Osteocyte (in vitro differentiated cells): ENCODE data around the gene VSX2. TPM values are rescaled to one million over a fixed set of nuclear protein-coding genes. Genes with fewer than 3 reads are reported as not detected.
"Not testable (repeated sequence)": the region's sequence is repeated elsewhere in the genome, so short reads cannot be mapped to it uniquely, and the experiment has no call there.

Source experiments
- DNase-seq: peaks from one replicate; pipeline ENCODE4 v3.0.0; 2021; ENCODE audit warnings: mixed read lengths; ENCODE audit not compliant: unreplicated experiment; ENCODE audit errors: extremely low spot score
- H3K27ac Mint-ChIP-seq: one replicate; pipeline ENCODE4 v1.8.0; 2021; ENCODE audit warnings: mild to moderate bottlenecking, mixed read lengths; ENCODE audit not compliant: unreplicated experiment
- H3K27me3 Mint-ChIP-seq: one replicate; pipeline ENCODE4 v1.8.0; 2021; ENCODE audit warnings: mixed read lengths; ENCODE audit not compliant: unreplicated experiment
- H3K36me3 Mint-ChIP-seq: one replicate; pipeline ENCODE4 v1.8.0; 2021; ENCODE audit warnings: mixed read lengths; ENCODE audit not compliant: unreplicated experiment
- H3K4me1 Mint-ChIP-seq: one replicate; pipeline ENCODE4 v1.8.0; 2021; ENCODE audit warnings: mixed read lengths; ENCODE audit not compliant: unreplicated experiment
- H3K4me3 Mint-ChIP-seq: one replicate; pipeline ENCODE4 v1.8.0; 2021; ENCODE audit warnings: mild to moderate bottlenecking, moderate library complexity, mixed read lengths; ENCODE audit not compliant: unreplicated experiment
- H3K9me3 Mint-ChIP-seq: one replicate; pipeline ENCODE4 v1.8.0; 2021; ENCODE audit warnings: mixed read lengths; ENCODE audit not compliant: unreplicated experiment
- CTCF ChIP-seq: fragments of 200-600 bp; sonication (generic); IDR thresholded peaks from 2 replicates; pipeline ENCODE4 v1.5.0; 2021; ENCODE audit warnings: antibody characterized with exemption, mild to moderate bottlenecking, moderate library complexity
- total RNA-seq: library from RNA; stranded (reverse); gene quantifications from 2 replicates; pipeline ENCODE4 v1.2.1, GENCODE V29; 2021

VSX2 gene
- total RNA-seq, 1 donor from 2014 or later: not detected

- H3K27me3 Mint-ChIP-seq: peaks cover 4% of the 10 kb centered on the region
Observed at GRCh38 chr14:74265301-74265965, 26.2 kb downstream of the VSX2 start.

DNA sequence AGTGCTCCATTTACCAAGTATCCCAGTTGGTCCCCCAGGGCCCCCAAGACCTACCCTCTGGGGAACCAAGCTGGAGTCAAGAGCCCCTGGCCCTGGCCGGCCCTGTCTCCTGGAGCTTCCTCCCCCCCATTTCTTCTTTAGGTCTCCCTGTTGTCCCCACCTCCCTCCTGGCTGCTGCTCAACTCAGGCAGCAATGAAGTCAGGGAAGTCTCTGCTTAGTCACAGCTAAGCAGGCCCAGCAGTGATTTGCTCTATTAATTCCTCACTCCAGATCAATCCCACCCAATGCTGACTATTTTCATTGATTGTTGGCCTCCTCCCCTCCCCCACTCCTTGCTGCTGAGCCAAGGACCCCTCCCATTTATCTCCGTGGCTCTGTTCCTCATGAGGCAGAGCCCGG is 28.3 kb downstream of the VSX2 start:
- no peak for DNase-seq
- Mint-ChIP-seq H3K27ac (no peak overlapping the region), H3K36me3 (no peaks in the 10 kb centered on the region), H3K27me3 (peaks cover 12% of the 10 kb centered on the region), H3K4me1 (peaks cover 8% of the 10 kb centered on the region), H3K4me3 (no peak overlapping the region), H3K9me3 (no peaks in the 10 kb centered on the region)
- no peak for TF ChIP-seq CTCF

More at GRCh38 chr14:74265301-74265965, 26.2 kb downstream of the VSX2 start:
- Mint-ChIP-seq H3K4me1 (peaks cover 4% of the 10 kb centered on the region), H3K27ac (no peak overlapping the region), H3K4me3 (no peak overlapping the region), H3K36me3 (no peaks in the 10 kb centered on the region), H3K9me3 (no peaks in the 10 kb centered on the region)
- no peak for TF ChIP-seq CTCF
- no peak for DNase-seq

- peaks cover 13% of the 10 kb centered on the region for H3K27me3 Mint-ChIP-seq
- not testable (repeated sequence) for H3K36me3 Mint-ChIP-seq, DNase-seq, H3K4me3 Mint-ChIP-seq, H3K27ac Mint-ChIP-seq, H3K9me3 Mint-ChIP-seq
- H3K4me1 Mint-ChIP-seq: peaks cover 16% of the 10 kb centered on the region
Observed at GRCh38 chr14:74270382-74271177, 31.3 kb downstream of the VSX2 start.

GRCh38 chr14:74271365-74271764 is 32.1 kb downstream of the VSX2 start:
- no peak for TF ChIP-seq CTCF
- no peak for DNase-seq
- Mint-ChIP-seq H3K27ac (no peak overlapping the region), H3K36me3 (no peaks in the 10 kb centered on the region), H3K4me3 (no peak overlapping the region), H3K27me3 (peaks cover 13% of the 10 kb centered on the region), H3K9me3 (no peaks in the 10 kb centered on the region), H3K4me1 (peaks cover 17% of the 10 kb centered on the region)

DNA sequence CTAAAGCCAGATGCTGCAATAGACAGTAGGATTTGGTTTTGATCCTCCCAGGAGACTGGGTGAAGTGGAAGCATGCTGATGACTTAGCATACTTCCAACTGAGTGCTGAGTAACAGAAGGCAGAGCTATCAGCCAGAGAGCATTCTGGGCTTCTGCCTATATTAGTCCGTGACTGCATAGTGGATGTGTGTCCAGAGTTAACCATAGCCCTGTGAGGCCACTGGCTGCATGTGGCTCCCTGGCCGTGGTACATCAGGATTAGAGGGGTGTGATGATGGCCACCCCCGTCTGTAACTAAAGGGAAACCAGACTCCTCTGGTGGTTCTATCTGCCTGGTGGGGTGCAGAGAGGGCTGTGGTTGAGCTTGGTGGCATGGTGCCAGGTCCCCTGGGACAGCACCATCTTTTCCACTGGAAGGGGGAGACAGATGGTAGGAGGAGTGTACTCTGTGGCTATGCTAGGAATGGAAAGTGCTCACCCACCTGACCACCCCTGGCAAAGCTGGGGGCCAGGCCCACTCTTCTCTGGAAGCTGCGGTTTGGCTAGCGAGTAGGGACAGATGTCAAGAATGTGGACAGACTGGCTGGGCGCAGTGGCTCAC is 36.1 kb downstream of the VSX2 start:
- peaks cover 13% of the 10 kb centered on the region for H3K4me1 Mint-ChIP-seq
- DNase-seq: no peak
- peak overlapping the region; percentile 11 for H3K27ac Mint-ChIP-seq
- peaks cover 6% of the 10 kb centered on the region for H3K9me3 Mint-ChIP-seq
- H3K27me3 Mint-ChIP-seq: peaks cover 13% of the 10 kb centered on the region
- no peak for TF ChIP-seq CTCF
- peaks cover 5% of the 10 kb centered on the region for H3K36me3 Mint-ChIP-seq
- H3K4me3 Mint-ChIP-seq: no peak overlapping the region
